Stomach (tissue), 4 donors: ENCODE data around the gene SCP2D1.

Experiments
- POLR2A ChIP-seq, 4 donors: fragments of 450-650 bp; IDR thresholded peaks; one replicate each; pipeline ENCODE4 v1.6.1; 2016; ENCODE audit warnings: antibody characterized with exemption in 4 of 4, control low read depth in 2 of 4, mild to moderate bottlenecking in 1 of 4, moderate library complexity in 1 of 4
- TF ChIP-seq, protein P1 (sequence below), 7 experiments: fragments of 450-650 bp in 4 of 7; fragments of 200-600 bp in 3 of 7; sonication (generic) in 3 of 7; IDR thresholded peaks; one replicate each; pipeline ENCODE4 v1.5.1; 2016 to 2019; ENCODE audit warnings: antibody characterized with exemption in 7 of 7, control low read depth in 2 of 7, mild to moderate bottlenecking in 1 of 7

DNA sequence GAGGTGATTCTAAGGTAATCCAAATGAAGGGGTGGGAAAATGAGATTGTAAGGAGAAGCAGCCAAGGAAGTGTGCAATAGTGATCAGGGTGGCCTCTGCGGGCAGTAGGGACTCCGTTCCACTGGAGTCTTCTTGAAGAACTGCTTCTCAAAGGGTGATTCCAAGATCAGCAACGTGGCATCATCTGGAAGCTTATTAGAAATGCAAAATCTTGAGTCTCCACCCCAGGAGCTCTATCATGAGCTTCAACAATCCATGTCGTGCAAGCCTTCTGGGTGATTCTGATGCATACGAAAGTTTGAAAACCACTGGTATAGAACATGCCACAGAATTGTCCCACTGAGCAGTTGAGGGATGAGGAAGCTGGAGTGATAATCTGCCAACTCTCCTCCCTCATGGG lies 31.4 kb downstream of the SCP2D1 start:
- TF ChIP-seq, protein P1, sequence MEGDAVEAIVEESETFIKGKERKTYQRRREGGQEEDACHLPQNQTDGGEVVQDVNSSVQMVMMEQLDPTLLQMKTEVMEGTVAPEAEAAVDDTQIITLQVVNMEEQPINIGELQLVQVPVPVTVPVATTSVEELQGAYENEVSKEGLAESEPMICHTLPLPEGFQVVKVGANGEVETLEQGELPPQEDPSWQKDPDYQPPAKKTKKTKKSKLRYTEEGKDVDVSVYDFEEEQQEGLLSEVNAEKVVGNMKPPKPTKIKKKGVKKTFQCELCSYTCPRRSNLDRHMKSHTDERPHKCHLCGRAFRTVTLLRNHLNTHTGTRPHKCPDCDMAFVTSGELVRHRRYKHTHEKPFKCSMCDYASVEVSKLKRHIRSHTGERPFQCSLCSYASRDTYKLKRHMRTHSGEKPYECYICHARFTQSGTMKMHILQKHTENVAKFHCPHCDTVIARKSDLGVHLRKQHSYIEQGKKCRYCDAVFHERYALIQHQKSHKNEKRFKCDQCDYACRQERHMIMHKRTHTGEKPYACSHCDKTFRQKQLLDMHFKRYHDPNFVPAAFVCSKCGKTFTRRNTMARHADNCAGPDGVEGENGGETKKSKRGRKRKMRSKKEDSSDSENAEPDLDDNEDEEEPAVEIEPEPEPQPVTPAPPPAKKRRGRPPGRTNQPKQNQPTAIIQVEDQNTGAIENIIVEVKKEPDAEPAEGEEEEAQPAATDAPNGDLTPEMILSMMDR (IDR thresholded peaks at IDR 0.05): no peak
- TF ChIP-seq POLR2A (IDR thresholded peaks at IDR 0.05): no peak
